ENCODE data around the gene BFAR. TPM values are rescaled to one million over a fixed set of nuclear protein-coding genes. Genes with fewer than 3 reads are reported as not detected.

Gene BFAR
- total and polyA plus RNA-seq, 3 donors from 2014 or later = 41.7 to 63.4 (median 49.2) TPM

GRCh38 chr16:14667347-14668266, 34.9 kb downstream of the BFAR start:
- Histone ChIP-seq H3K27me3 (no peaks in the 10 kb centered on the region), H3K27ac (no peak overlapping the region), H3K4me1 (no peaks in the 10 kb centered on the region), H3K9me3 (no peaks in the 10 kb centered on the region), H3K4me3 (no peak overlapping the region), H3K36me3 (ENCODE audit: low read depth, missing control alignments) (no peaks in the 10 kb centered on the region)
- intact Hi-C loops (cut with DNase I; ENCODE audit: low total_unique reads) = no loop called here
- WGBS, 2 donors = 80 to 82% methylated on average over 16 of the region's 16 CpGs
- no peak for DNase-seq
- TF ChIP-seq CTCF (IDR thresholded peaks at IDR 0.05) = no peak
- no peak for TF ChIP-seq POLR2A (IDR thresholded peaks at IDR 0.05)

GRCh38 chr16:14668556-14669223, 35.9 kb downstream of the BFAR start:
- Histone ChIP-seq H3K9me3 (no peaks in the 10 kb centered on the region), H3K36me3 (ENCODE audit: low read depth, missing control alignments) (no peaks in the 10 kb centered on the region), H3K4me1 (no peaks in the 10 kb centered on the region), H3K27ac (no peak overlapping the region), H3K4me3 (no peak overlapping the region), H3K27me3 (no peaks in the 10 kb centered on the region)
- DNase-seq = no peak
- TF ChIP-seq CTCF (IDR thresholded peaks at IDR 0.05) (no peak), POLR2A (IDR thresholded peaks at IDR 0.05) (no peak)
- intact Hi-C loops (cut with DNase I; ENCODE audit: low total_unique reads) = no loop called here
- 81 to 87% methylated on average over 7 of the region's 7 CpGs for WGBS, 2 donors

GRCh38 chr16:14669776-14670175, 37.0 kb downstream of the BFAR start:
- no peaks in the 10 kb centered on the region for H3K36me3 ChIP-seq (ENCODE audit: low read depth, missing control alignments)
- H3K4me1 ChIP-seq = no peaks in the 10 kb centered on the region
- 93% methylated on average over 4 of the region's 4 CpGs for WGBS, 2 donors
- no peaks in the 10 kb centered on the region for H3K27me3 ChIP-seq
- peak; percentile 16 for DNase-seq
- H3K9me3 ChIP-seq = no peaks in the 10 kb centered on the region
- intact Hi-C loops (cut with DNase I; ENCODE audit: low total_unique reads) = no loop called here
- no peak overlapping the region for H3K4me3 ChIP-seq
- TF ChIP-seq POLR2A (IDR thresholded peaks at IDR 0.05) = no peak
- no peak for TF ChIP-seq CTCF (IDR thresholded peaks at IDR 0.05)
- H3K27ac ChIP-seq = no peak overlapping the region

GRCh38 chr16:14672403-14672971, 39.7 kb downstream of the BFAR start:
- Histone ChIP-seq H3K4me3 (no peak overlapping the region), H3K4me1 (no peaks in the 10 kb centered on the region), H3K9me3 (no peaks in the 10 kb centered on the region), H3K27ac (no peak overlapping the region), H3K36me3 (ENCODE audit: low read depth, missing control alignments) (no peaks in the 10 kb centered on the region), H3K27me3 (no peaks in the 10 kb centered on the region)
- intact Hi-C loops (cut with DNase I; ENCODE audit: low total_unique reads) = no loop called here
- WGBS, 2 donors = 65 to 72% methylated on average over 7 of the region's 7 CpGs
- no peak for TF ChIP-seq POLR2A (IDR thresholded peaks at IDR 0.05)
- no peak for TF ChIP-seq CTCF (IDR thresholded peaks at IDR 0.05)
- no peak for DNase-seq
